Adrenal gland (tissue), 12 donors: ENCODE results near the gene POLR3F. TPM values are rescaled to one million over a fixed set of nuclear protein-coding genes. Genes with fewer than 3 reads are reported as not detected.
"Not testable (repeated sequence)": the region's sequence is repeated elsewhere in the genome, so short reads cannot be mapped to it uniquely, and the experiment has no call there.

ENCODE experiments used
- DNase-seq, 7 donors: peaks; one replicate each; pipeline ENCODE4 v3.0.0-alpha.2; 2019 to 2020
- H3K27ac ChIP-seq, 5 donors: fragments of 200-600 bp; sonication (generic) in 4 of 5; 1 replicate in 3 of 5; 2 replicates in 2 of 5; pipeline versions ENCODE4 v1.5.1 to v1.8.0; 2016 to 2020; ENCODE audit warnings: mild to moderate bottlenecking in 1 of 5
- H3K27me3 ChIP-seq: fragments of 200-600 bp; 2 replicates; pipeline ENCODE4 v1.8.0; 2021
- H3K36me3 ChIP-seq, 2 donors: fragments of 200-600 bp; replicated peaks in 1 of 2; 1 replicate in 1 of 2; 2 replicates in 1 of 2; pipeline versions ENCODE4 v1.5.1 to v1.8.0; 2018 to 2022
- H3K4me1 ChIP-seq, 2 donors: fragments of 200-600 bp; replicated peaks in 1 of 2; 1 replicate in 1 of 2; 2 replicates in 1 of 2; pipeline versions ENCODE4 v1.5.1 to v1.8.0; 2018 to 2021
- H3K4me3 ChIP-seq, 4 donors: fragments of 200-600 bp; sonication (generic) in 3 of 4; one replicate each; pipeline ENCODE4 v1.5.1; 2016 to 2018
- H3K9me3 ChIP-seq, 3 donors: fragments of 200-600 bp; sonication (generic) in 1 of 3; replicated peaks in 1 of 3; 1 replicate in 2 of 3; 2 replicates in 1 of 3; pipeline versions ENCODE4 v1.5.1 to v1.8.0; 2016 to 2021
- POLR2A ChIP-seq, 2 donors: fragments of 450-650 bp; IDR thresholded peaks; one replicate each; pipeline ENCODE4 v1.6.1; 2017; ENCODE audit warnings: antibody characterized with exemption in 2 of 2, mild to moderate bottlenecking in 2 of 2, moderate library complexity in 1 of 2
- WGBS, 4 donors: extraction: QIAGEN DNeasy Blood & Tissue Kit in 2 of 4; methylation state at CpG; one replicate each; pipeline versions ENCODE4 v1.1.5 to v1.1.7; 2013 to 2017; 5-methylcytosine and 5-hydroxymethylcytosine counted together
- intact Hi-C, 2 donors: fragments of 100-400 bp; cut with DNase I; formaldehyde crosslinking; loops; one replicate each; pipeline versions ENCODE4 v1.14.1 to v1.15.0; 2022 to 2023
- polyA plus RNA-seq, 3 donors: library from polyadenylated mRNA; stranded (reverse); fragments of 200-250 nt in 2 of 3; fragments of 350-450 nt in 1 of 3; fragmentation: Illumina TruSeq in 1 of 3; extraction: RNeasy Lipid Tissue Mini Kit (QIAGEN cat#74804) in 1 of 3; gene quantifications; one replicate each; pipeline ENCODE4 v1.2.3, GENCODE V29; 2013 to 2014
- total RNA-seq, 9 donors: library from RNA; depleted of rRNA in 4 of 9; stranded (reverse); fragments of >200 nt in 4 of 9; fragments of 120-200 nt in 1 of 9; fragmentation: NEBNext Ultra II Directional in 1 of 9; extraction: Animal tissue kit (Norgen Biotek cat#: 25700) in 1 of 9; gene quantifications; one replicate each; pipeline versions ENCODE4 v1.1.0 to v1.2.4, GENCODE V29; 2013 to 2023
- TF ChIP-seq, protein P1 (sequence below), 6 experiments: fragments of 450-650 bp in 4 of 6; fragments of 200-600 bp in 2 of 6; sonication (generic) in 1 of 6; IDR thresholded peaks; 1 replicate in 5 of 6; 2 replicates in 1 of 6; pipeline versions ENCODE4 v1.5.1 to v1.8.0; 2016 to 2021; ENCODE audit warnings: antibody characterized with exemption in 6 of 6, mild to moderate bottlenecking in 2 of 6, moderate library complexity in 1 of 6
- donor health status: healthy with polysubstance abuse.
- donor health status: Bipolar disorder and iron deficiency.
- donor health status: DM: yes; HTN: yes; CAD: no.
- donor health status: DM: no; HTN: no; CAD: no.
- donor health status: DM: no; HTN: no; CAD: no.
- donor health status: DM: yes; HTN: yes; CAD: no.

The POLR3F gene
- total and polyA plus RNA-seq, 12 donors, result 4.4 to 26.3 (median 9.5) TPM

DNA sequence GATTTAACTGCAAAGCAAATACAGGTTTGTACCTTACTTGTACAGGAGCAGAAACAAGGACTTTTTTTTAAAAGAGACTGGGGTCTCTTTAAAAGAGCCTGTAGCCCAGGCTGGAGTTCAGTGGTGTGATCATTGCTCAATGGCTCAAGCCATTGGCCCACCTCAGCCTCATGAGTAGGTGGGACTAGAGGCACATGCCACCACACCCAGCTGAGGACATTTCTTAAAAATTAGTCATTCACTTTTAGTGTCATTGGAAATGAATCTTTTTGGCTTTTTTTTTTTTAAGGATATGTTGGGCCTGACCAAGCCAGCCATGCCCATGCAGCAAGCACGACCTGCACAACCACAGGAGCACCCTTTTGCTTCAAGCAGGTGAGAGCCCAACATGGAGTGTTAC is 57.5 kb downstream of the POLR3F start:
- Histone ChIP-seq H3K27ac (no peak overlapping the region), H3K36me3 (peaks cover 0 to 63% of the 10 kb centered on the region in 2 donors), H3K9me3 (no peaks in the 10 kb centered on the region), H3K4me3 (no peak overlapping the region), H3K4me1 (no peaks in the 10 kb centered on the region), H3K27me3 (no peaks in the 10 kb centered on the region)
- TF ChIP-seq, protein P1, sequence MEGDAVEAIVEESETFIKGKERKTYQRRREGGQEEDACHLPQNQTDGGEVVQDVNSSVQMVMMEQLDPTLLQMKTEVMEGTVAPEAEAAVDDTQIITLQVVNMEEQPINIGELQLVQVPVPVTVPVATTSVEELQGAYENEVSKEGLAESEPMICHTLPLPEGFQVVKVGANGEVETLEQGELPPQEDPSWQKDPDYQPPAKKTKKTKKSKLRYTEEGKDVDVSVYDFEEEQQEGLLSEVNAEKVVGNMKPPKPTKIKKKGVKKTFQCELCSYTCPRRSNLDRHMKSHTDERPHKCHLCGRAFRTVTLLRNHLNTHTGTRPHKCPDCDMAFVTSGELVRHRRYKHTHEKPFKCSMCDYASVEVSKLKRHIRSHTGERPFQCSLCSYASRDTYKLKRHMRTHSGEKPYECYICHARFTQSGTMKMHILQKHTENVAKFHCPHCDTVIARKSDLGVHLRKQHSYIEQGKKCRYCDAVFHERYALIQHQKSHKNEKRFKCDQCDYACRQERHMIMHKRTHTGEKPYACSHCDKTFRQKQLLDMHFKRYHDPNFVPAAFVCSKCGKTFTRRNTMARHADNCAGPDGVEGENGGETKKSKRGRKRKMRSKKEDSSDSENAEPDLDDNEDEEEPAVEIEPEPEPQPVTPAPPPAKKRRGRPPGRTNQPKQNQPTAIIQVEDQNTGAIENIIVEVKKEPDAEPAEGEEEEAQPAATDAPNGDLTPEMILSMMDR (IDR thresholded peaks at IDR 0.05), result no peak
- no peak for TF ChIP-seq POLR2A (IDR thresholded peaks at IDR 0.05)
- WGBS, 4 donors, result 94 to 100% (median 97%) methylated on average over 1 of the region's 1 CpG
- peak in 1 of 7 donors; percentile 31 for DNase-seq
- intact Hi-C loops, result no loop called here

DNA sequence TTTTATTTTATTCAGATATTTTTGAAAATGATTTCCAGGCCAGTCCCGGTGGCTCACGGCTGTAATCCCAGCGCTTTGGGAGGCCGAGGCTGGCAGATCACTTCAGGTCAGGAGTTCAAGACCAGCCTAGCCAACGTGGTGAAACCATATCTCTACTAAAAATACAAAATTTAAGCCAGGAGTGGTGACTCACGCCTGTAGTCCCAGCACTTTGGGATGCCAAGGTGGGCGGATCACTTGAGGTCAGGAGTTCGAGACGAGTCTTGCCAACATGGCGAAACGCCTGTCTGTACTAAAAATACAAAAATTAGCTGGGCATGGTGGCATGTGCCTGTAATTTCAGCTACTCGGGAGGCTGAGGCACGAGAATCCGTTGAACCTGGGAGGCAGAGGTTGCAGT is 59.6 kb downstream of the POLR3F start:
- H3K27me3 ChIP-seq, DNase-seq, intact Hi-C loops, H3K4me3 ChIP-seq, H3K27ac ChIP-seq, H3K9me3 ChIP-seq, H3K4me1 ChIP-seq: not testable (repeated sequence)
- H3K36me3 ChIP-seq, result peaks cover 0 to 74% of the 10 kb centered on the region in 2 donors
- 65 to 76% (median 75%) methylated on average over 14 of the region's 14 CpGs for WGBS, 4 donors

DNA sequence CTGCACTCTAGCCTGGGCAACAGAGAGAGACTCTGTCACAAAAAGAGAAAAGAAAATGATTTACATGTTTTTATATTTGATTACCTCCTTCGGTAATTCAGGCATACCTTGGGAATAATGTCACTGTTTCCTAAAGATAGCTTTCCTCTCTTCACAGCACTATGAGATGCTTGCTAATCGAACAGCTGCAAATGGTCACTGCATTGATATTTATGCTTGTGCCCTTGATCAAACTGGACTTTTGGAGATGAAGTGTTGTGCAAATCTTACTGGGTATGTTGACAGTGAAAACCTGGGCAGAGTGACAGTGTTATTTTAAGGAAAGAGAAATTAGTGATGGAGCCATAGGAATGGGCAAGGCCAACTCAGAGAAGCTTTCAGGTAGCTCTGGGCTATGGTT is 60.1 kb downstream of the POLR3F start:
- intact Hi-C loops, result no loop called here
- TF ChIP-seq POLR2A (IDR thresholded peaks at IDR 0.05), result no peak
- TF ChIP-seq, protein P1 (IDR thresholded peaks at IDR 0.05), result no peak
- no peak for DNase-seq
- Histone ChIP-seq H3K4me3 (no peak overlapping the region), H3K27ac (no peak overlapping the region), H3K4me1 (no peaks in the 10 kb centered on the region), H3K27me3 (no peaks in the 10 kb centered on the region), H3K36me3 (peaks cover 0 to 79% of the 10 kb centered on the region in 2 donors), H3K9me3 (no peaks in the 10 kb centered on the region)
- 88 to 97% (median 95%) methylated on average over 2 of the region's 2 CpGs for WGBS, 4 donors

DNA sequence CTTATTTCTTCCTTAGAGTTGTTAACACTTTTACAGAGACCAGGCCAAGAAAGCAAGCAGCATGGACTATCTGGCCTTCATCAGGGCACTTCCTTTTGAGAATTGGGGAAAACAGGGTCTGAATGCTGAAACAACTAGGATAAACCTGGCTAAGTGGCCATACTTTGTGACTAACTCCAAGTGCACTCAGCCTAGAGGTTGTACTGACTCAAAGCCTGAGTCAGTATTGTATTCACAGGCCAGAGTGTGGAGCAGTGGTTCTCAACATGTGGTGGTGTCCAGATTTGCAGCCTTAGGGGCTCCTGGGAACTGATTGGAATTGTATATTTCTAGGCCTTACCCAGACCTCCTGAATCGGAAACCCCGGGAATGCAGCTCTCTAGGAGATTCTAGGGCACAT is 60.6 kb downstream of the POLR3F start:
- intact Hi-C loops, result no loop called here
- no peak for TF ChIP-seq POLR2A (IDR thresholded peaks at IDR 0.05)
- TF ChIP-seq, protein P1 (IDR thresholded peaks at IDR 0.05), result no peak
- Histone ChIP-seq H3K4me3 (no peak overlapping the region), H3K27me3 (no peaks in the 10 kb centered on the region), H3K9me3 (no peaks in the 10 kb centered on the region), H3K27ac (no peak overlapping the region), H3K4me1 (no peaks in the 10 kb centered on the region), H3K36me3 (peaks cover 0 to 84% of the 10 kb centered on the region in 2 donors)
- DNase-seq, result no peak
- WGBS, 4 donors, result 93 to 99% (median 94%) methylated on average over 2 of the region's 2 CpGs

DNA sequence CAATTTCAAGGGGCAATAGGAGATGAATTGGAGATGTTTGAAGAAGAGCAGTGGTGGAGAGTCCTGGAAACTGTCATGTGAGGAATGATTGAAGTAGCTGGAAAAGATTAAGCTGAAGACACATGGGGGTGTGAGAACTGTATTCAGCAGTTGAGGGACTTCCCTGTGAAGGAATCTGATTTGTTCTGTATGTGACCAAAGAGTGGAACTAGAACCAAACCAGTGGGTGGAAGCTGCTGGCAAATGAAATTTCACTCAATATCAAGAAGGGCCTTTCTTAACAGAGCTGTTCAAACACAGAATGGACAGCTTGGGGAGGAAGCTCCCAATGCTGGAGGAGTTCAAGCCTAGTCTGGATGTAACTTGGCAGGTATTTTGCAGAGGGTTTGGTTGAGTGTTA is 61.9 kb downstream of the POLR3F start:
- TF ChIP-seq, protein P1 (IDR thresholded peaks at IDR 0.05), result no peak
- no peak for TF ChIP-seq POLR2A (IDR thresholded peaks at IDR 0.05)
- no peaks in the 10 kb centered on the region for H3K4me1 ChIP-seq
- H3K36me3 ChIP-seq, result peaks cover 0 to 96% of the 10 kb centered on the region in 2 donors
- no peak for DNase-seq
- H3K27me3 ChIP-seq, result no peaks in the 10 kb centered on the region
- intact Hi-C loops, result no loop called here
- no peaks in the 10 kb centered on the region for H3K9me3 ChIP-seq
- H3K27ac ChIP-seq, result no peak overlapping the region
- H3K4me3 ChIP-seq, result no peak overlapping the region
